B cell (primary cell): Measurements from ENCODE around the gene DPT.

Source experiments
- CTCF ChIP-seq: fragments of 200-600 bp; IDR thresholded peaks from one replicate; pipeline ENCODE4 v1.8.0; 2022; ENCODE audit warnings: antibody characterized with exemption, mild to moderate bottlenecking
- EZH2 ChIP-seq: IDR thresholded peaks from 2 replicates; pipeline ENCODE4 v1.6.1; 2012; ENCODE audit warnings: borderline replicate concordance, low read depth, mild to moderate bottlenecking, moderate library complexity, low read length; ENCODE audit not compliant: insufficient read depth, poor library complexity, severe bottlenecking

- TF ChIP-seq CTCF (no peak), EZH2 (no peak)
Measured at GRCh38 chr1:168759077-168759476, 30.1 kb upstream of the DPT start.
